ENCODE measurements around the gene GSK3B. TPM values are rescaled to one million over a fixed set of nuclear protein-coding genes. Genes with fewer than 3 reads are reported as not detected.

GSK3B gene
- total and polyA plus RNA-seq, 10 of the 15 experiments (the other 5 are each of a cell fraction or from before 2014, with no cell fraction given), result 8.5 to 49.8 (median 25.5) TPM

DNA sequence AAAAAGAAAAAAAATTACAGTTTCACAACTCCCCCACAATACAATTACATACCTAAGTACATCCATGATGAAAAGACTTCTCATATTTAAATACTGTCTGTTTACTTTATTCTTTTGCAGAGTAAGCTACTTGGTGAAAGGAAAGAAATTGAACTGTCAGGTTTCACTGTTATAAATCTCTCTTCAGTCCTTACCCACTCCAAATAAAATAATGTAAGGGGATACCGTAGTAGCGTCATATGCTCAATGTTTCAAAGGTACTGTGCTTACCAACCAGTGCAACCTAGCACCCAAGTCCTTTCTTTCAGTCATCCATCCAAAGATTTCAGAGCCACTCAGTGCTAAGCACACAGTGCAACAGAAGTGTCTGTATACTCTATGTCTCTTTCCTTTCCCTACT lies 13.4 kb downstream of the GSK3B start (continued):
- TF ChIP-seq, protein P1, sequence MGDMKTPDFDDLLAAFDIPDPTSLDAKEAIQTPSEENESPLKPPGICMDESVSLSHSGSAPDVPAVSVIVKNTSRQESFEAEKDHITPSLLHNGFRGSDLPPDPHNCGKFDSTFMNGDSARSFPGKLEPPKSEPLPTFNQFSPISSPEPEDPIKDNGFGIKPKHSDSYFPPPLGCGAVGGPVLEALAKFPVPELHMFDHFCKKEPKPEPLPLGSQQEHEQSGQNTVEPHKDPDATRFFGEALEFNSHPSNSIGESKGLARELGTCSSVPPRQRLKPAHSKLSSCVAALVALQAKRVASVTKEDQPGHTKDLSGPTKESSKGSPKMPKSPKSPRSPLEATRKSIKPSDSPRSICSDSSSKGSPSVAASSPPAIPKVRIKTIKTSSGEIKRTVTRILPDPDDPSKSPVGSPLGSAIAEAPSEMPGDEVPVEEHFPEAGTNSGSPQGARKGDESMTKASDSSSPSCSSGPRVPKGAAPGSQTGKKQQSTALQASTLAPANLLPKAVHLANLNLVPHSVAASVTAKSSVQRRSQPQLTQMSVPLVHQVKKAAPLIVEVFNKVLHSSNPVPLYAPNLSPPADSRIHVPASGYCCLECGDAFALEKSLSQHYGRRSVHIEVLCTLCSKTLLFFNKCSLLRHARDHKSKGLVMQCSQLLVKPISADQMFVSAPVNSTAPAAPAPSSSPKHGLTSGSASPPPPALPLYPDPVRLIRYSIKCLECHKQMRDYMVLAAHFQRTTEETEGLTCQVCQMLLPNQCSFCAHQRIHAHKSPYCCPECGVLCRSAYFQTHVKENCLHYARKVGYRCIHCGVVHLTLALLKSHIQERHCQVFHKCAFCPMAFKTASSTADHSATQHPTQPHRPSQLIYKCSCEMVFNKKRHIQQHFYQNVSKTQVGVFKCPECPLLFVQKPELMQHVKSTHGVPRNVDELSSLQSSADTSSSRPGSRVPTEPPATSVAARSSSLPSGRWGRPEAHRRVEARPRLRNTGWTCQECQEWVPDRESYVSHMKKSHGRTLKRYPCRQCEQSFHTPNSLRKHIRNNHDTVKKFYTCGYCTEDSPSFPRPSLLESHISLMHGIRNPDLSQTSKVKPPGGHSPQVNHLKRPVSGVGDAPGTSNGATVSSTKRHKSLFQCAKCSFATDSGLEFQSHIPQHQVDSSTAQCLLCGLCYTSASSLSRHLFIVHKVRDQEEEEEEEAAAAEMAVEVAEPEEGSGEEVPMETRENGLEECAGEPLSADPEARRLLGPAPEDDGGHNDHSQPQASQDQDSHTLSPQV (IDR thresholded peaks at IDR 0.05), result no peak

DNA sequence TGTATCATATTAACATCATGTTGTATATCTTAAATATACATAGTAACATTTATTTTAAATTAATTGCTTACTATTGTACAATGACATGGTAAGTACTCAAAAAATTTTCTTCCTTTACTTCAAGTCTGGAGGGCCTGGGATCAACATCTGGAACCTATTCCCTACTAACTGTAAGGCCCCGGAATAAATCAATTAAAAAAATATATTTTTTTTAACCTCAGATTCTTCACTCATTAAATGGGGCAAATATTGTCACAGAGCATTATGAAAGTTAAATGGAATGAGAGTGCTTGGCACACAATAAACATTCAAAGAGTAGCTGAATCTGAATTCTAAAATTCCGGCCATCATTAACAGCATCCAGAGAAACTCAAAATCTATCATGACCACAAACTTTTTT lies 16.5 kb downstream of the GSK3B start:
- POLR2A ChIA-PET, result no interaction called here
- DNase-seq (ENCODE audit: low read depth, low spot score) (no peak), FAIRE-seq (no peak), ATAC-seq (no peak)
- CTCF ChIA-PET, result interaction anchor here (1.2 kb wide), 1 partner anchor 14 kb away, joined by 3 read pairs; no protein-coding TSS in a partner anchor
- Histone ChIP-seq H3K27ac (ENCODE audit: control insufficient read depth, insufficient read depth) (no peak overlapping the region), H3K4me2 (ENCODE audit: control insufficient read depth, insufficient read depth) (no peak overlapping the region), H3K79me2 (ENCODE audit: control insufficient read depth, insufficient read depth, low read length) (peaks cover 92% of the 10 kb centered on the region), H3K9ac (ENCODE audit: control insufficient read depth, insufficient read depth, low read length) (no peak overlapping the region), H4K20me1 (ENCODE audit: control insufficient read depth, insufficient read depth) (no peaks in the 10 kb centered on the region; the same call in 1 of the 2 replicates), H2AFZ (ENCODE audit: control insufficient read depth, low read depth, low read length) (no peak overlapping the region), H3K36me3 (ENCODE audit: control insufficient read depth in 2 of 2, insufficient read depth in 2 of 2, low read length in 1 of 2) (peaks cover 0 to 3% of the 10 kb centered on the region in 2 experiments; a peak in 2 of 4 replicates), H3K4me3 (no peak overlapping the region), H3K27me3 (replicated peaks in 1 of 2; ENCODE audit: control insufficient read depth in 2 of 2, insufficient read depth in 2 of 2, low read length in 1 of 2) (no peaks in the 10 kb centered on the region), H3K4me1 (ENCODE audit: control insufficient read depth, insufficient read depth, low read length) (peaks cover 3% of the 10 kb centered on the region; the same call in 1 of the 2 replicates), H3K9me3 (replicated peaks; ENCODE audit: control insufficient read depth, insufficient read depth, low read length) (peaks cover 2% of the 10 kb centered on the region; the same call in 2 of the 3 replicates)
- WGBS (ENCODE audit: insufficient coverage, insufficient replicate concordance, low lambda C conversion rate, missing lambda C conversion rate), result 100% methylated on average over 2 of the region's 2 CpGs
- BruUV-seq (replicated peaks), result no TSS peak
- intact Hi-C loops (cut with micrococcal nuclease; ENCODE audit: unreplicated experiment) (no loop called here), in situ Hi-C loops (cut with MboI) (no loop called here)
- RAD21 ChIA-PET (ENCODE audit: unreplicated experiment), result no interaction called here
- SMC1A ChIA-PET (ENCODE audit: uncharacterized antibody, unreplicated experiment), result no interaction called here
- TF ChIP-seq RB1 (IDR thresholded peaks at IDR 0.05; ENCODE audit: borderline replicate concordance), result no peak
- TF ChIP-seq YY1 (IDR thresholded peaks at IDR 0.05; ENCODE audit: low read depth, low read length), result no peak
- TF ChIP-seq MAX (IDR thresholded peaks at IDR 0.05; ENCODE audit: low read depth, low read length), result no peak
- no peak for TF ChIP-seq ZNF274 (IDR thresholded peaks at IDR 0.05; ENCODE audit: insufficient read depth, insufficient read length)
- TF ChIP-seq, protein P1 (IDR thresholded peaks at IDR 0.05), result no peak
- no peak for TF ChIP-seq HDAC6 (IDR thresholded peaks at IDR 0.05; ENCODE audit: unreplicated experiment)
- TF ChIP-seq RCOR1 (conservative IDR thresholded peaks at IDR 0.05; ENCODE audit: low read depth, low read length), result no peak
- no peak for TF ChIP-seq WRNIP1 (IDR thresholded peaks at IDR 0.05; ENCODE audit: borderline replicate concordance, low read depth, low read length)
- no peak for TF ChIP-seq SMARCA5 (IDR thresholded peaks at IDR 0.05)
- TF ChIP-seq JUNB (IDR thresholded peaks at IDR 0.05), result no peak
- TF ChIP-seq JUND (IDR thresholded peaks at IDR 0.05; ENCODE audit: low read depth, low read length), result no peak
- TF ChIP-seq SUPT20H (IDR thresholded peaks at IDR 0.05; ENCODE audit: borderline replicate concordance, control insufficient read depth, low read depth, low read length), result no peak
- TF ChIP-seq, protein P2, sequence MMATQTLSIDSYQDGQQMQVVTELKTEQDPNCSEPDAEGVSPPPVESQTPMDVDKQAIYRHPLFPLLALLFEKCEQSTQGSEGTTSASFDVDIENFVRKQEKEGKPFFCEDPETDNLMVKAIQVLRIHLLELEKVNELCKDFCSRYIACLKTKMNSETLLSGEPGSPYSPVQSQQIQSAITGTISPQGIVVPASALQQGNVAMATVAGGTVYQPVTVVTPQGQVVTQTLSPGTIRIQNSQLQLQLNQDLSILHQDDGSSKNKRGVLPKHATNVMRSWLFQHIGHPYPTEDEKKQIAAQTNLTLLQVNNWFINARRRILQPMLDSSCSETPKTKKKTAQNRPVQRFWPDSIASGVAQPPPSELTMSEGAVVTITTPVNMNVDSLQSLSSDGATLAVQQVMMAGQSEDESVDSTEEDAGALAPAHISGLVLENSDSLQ (IDR thresholded peaks at IDR 0.05), result no peak
- no peak for TF ChIP-seq BMI1 (IDR thresholded peaks at IDR 0.05; ENCODE audit: borderline replicate concordance)
